Measurements from ENCODE around the gene GSC2. TPM values are rescaled to one million over a fixed set of nuclear protein-coding genes. Genes with fewer than 3 reads are reported as not detected.

The GSC2 gene
- total RNA-seq, 1 donor from 2014 or later = 0.07 TPM

DNA sequence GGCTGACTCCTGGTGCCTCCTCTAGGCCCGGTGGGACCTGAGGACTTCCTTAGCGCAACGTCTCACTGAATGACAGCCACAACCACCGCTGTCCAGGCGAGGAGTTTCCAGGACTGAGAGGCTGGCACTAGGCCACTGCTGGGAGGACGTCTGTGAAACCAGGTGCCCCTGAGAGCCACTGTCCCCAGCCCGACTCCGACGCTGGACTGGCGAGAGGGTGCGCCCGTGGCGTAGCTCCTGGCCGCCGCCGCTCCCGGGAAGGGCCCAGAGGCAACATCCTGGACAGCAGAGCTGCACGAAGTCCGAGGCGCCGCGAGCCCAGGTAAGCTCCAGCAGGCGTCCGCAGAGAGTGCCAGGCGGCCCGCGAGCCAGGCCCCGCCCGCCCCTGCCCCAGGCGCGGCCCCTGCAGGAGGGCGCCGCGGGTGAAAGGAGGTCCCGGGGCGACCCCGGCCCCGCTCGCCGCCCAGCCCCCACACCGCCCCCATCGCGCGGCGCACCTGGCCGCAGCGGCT lies 28.4 kb downstream of the GSC2 start:
- no peak for DNase-seq (ENCODE audit: low read depth, low spot score)

DNA sequence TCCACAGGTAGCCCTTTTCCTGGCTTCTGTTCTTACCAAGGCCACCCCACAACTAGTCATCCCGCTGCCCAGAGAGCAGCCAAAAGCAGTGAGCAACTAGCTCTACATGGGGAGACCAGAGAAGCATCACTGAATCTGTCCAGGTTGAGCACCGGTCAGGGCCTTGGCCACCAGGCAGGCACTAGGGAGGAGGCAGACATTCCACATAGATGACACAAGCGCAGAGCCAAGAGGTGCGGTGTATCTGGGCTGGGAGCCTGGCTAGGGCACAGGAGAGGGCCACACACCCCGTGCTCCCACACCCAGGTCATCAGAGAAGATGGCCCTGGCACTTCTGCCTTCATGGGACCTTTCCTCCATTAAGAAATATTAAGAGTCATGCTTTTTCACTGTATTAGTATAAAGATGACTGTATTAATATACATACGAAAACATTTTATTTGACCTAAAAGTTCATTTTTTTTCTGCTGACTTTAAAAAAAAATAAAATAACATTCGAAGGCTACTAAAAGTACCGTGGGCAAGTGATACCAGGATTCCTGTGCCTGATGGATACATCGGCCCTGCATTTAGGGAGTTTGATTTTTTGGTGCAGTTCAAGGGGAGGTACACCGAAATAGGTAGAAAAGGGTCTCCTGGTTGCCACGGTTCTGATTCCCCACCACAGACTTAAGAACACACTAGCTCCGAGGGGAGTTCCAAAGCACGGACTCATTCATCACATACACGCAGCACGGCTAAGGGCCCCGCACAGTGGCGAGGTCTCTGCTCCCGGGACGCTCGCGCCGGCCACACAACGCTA lies 29.1 kb downstream of the GSC2 start:
- DNase-seq (ENCODE audit: low read depth, low spot score) = no peak

DNA sequence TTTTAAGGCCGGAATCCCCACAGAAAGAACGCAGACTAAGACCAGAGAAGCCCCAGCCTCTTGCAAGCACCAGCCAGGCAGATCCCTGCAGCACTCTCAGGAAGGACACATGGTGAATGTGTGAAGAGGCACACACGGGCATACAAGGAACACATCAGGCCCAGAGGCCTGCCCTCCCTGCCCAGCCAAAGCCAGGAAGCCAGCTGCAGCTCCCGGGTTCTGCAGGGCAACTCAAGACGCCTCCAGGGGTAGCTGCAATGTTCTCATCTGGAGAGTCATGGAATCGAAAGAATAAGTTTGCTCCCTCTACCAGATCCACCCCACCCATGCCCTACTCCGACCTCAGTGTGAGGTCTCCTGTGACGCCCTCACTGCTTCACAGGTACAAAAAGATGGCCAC lies 30.1 kb downstream of the GSC2 start:
- DNase-seq (ENCODE audit: low read depth, low spot score) = no peak

DNA sequence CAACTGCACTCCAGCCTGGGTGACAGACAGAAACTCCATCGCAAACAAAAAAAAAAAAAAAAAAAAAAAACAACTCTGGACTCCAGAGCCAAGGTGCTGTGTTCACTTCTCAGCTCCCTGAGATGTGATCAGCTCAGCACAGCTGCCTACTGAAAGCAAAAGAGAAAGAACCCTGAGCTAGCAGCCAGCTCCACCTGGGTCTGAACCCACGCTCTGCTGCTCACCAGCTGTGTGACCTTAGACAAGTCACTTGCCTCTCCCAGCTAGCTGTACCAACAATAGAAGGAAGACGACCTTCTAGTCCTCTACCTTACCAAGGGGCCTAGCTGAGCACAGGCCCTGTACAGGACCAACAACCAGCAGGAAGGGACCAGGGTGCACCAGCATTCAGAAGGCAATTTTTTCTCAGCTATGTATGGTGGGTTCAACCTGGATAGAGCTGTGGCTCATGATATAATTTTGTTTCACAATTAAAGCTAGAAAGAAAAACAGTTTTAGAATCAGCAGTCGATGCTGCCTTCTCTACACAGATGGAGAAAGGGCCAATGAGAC lies 31.7 kb downstream of the GSC2 start:
- no peak for DNase-seq (ENCODE audit: low read depth, low spot score)

DNA sequence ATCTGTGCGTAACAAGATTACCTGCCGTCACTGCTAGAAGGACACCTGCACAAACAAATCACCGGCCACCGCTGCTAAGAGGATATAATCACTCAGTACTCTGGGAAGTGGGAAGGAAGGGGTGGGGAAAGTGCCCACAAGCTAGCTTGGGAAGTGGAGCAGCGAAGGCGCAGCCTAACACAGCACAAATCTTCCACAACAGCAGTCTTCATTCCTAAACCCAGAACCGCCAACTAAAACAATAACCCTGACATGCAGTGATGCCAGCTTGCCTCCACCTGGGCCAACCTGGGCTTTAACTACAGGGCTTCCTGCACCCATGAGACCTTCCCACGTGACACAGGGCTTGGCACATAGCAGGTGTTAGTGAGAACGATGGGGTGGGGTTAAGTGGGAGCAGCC lies 33.0 kb downstream of the GSC2 start:
- DNase-seq (ENCODE audit: low read depth, low spot score) = no peak

DNA sequence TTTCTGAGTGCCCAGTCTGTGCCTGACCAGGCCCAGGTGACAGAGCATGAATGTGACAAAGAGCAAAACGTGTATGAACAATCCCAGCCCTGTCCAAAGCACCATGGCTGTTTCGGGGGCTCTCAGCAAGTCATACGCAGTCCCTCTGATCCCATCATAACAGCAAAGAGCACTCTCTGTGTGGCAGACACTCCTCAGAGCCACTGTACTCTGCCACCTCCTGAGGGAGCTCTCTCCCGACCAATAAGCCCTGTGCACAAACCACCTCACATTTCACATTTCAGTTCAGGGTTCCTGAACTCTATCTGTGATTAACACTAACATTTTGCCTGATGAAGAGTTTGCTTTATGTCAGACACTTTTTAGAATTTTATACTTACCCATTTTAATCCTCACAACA lies 34.5 kb downstream of the GSC2 start:
- DNase-seq (ENCODE audit: low read depth, low spot score) = no peak

DNA sequence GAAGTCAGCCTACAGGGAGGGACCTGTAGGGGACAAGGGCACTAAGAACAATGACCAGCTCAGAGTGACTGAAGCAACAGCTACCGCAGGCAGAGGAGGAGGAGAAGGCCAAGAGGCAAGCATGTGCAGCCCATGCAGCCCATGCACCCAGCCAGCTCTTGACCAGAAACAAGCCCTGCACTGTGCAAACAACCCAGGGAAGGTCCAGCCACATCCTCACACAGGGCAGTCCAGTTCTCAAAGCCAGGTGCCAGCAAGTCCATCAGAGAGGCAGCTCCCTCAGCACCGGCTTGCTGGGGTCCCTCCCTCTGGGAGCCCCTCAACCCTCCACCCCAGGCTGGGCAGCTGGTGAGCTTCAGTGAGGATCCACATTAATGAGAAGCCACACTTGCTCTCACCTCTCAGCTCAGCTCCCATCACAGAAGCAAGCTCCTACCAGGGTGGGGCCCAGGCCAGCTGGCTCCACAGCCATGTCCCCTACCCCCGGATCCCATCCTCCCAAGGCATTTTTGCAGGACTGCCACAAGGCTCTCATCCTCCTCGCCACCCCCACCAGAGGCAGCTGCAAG lies 35.0 kb downstream of the GSC2 start:
- DNase-seq (ENCODE audit: low read depth, low spot score) = no peak

DNA sequence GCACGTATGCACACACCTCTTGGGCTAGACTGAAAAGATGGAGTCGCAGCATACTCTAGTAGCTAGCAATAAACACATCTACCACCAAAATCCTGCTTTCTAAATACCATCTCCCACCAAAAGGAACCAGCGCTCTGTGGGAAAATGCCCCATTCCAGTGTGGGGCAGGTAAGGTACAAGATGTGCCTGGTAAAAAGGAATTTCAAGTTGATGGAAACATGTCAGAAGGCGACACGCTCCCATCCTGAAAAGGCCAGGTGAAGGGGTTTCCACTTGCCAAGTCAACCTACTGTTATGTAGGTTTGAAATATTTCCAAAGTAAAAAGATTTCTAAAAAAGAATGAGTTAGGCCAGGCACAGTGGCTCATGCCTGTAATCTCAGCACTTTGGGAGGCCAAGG lies 36.7 kb downstream of the GSC2 start:
- DNase-seq (ENCODE audit: low read depth, low spot score) = no peak

DNA sequence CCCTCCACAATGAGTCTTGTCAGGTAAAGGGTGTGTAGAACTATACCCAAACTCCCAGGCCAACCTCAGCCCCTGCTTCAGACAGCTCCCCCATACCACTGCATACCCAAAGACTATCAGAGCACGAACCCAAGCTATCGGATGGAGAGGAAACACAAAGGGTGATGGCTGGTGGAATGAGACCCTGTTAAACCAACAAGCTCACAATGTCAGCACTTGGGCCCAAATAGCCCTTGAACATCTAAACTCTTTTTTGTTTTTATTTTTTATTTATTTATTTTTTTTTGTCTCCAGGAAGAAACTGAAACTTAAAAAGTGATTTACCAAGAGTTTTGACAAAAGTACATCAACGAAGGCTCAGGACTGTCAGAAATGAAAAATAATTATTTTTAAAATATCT lies 38.5 kb downstream of the GSC2 start:
- no peak for DNase-seq (ENCODE audit: low read depth, low spot score)

DNA sequence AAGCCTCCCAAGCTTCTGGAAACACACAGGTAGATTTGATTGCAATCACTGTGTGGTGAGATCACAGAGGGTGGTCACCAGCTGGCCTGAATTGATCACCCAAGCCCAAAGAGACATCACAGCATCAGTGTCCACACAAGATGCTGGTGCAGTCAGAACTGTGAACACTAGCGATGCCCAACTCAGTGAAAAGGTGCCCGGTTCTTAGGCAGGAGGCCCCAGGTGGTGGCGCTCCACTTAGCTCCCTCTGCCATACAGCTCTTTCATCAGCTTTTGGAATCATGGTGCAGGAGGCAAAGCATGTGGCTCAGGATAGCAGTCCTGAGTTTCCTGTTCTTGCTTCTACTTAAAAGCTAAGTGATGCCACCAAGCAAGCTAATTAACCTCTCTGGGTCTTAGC lies 39.0 kb downstream of the GSC2 start:
- no peak for DNase-seq (ENCODE audit: low read depth, low spot score)

DNA sequence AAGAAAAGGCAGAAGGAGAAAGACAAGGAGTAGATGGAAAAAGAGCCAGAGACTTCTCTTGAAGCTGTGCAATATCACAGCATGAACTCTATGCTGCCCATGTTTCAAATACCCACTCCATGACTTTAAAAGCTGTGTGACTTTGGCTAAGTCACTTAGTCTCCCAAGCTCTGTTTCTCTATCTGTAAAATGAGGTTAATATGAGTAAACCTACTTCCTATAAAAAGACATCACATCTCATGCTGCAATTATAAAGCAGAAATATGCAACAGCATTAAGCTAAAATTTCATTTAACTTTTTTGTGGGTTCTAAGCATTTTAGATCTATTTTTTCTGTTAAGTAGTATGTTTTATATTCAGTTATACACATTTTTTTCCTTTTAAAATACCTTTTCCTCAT lies 39.4 kb downstream of the GSC2 start:
- DNase-seq (ENCODE audit: low read depth, low spot score) = no peak

DNA sequence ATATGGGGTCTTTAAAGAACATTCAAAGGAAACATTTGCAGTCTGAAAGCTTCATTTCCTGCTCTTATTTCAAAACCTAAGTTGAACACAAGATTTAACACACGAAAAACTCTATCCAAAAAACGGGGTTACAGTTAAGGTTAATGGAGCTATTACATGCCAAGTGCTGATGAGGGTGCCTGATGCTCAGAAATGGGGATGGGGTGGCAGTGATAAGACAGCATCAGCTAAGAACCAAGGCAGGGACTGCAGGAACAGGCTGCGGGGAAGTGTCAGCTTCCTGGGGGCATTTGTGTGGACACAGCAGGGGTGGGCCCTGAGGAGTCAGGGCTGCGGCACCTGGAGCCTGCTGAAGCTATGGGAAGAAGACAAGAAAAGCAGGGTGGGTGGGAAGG lies 40.0 kb downstream of the GSC2 start:
- no peak for DNase-seq (ENCODE audit: low read depth, low spot score)

DNA sequence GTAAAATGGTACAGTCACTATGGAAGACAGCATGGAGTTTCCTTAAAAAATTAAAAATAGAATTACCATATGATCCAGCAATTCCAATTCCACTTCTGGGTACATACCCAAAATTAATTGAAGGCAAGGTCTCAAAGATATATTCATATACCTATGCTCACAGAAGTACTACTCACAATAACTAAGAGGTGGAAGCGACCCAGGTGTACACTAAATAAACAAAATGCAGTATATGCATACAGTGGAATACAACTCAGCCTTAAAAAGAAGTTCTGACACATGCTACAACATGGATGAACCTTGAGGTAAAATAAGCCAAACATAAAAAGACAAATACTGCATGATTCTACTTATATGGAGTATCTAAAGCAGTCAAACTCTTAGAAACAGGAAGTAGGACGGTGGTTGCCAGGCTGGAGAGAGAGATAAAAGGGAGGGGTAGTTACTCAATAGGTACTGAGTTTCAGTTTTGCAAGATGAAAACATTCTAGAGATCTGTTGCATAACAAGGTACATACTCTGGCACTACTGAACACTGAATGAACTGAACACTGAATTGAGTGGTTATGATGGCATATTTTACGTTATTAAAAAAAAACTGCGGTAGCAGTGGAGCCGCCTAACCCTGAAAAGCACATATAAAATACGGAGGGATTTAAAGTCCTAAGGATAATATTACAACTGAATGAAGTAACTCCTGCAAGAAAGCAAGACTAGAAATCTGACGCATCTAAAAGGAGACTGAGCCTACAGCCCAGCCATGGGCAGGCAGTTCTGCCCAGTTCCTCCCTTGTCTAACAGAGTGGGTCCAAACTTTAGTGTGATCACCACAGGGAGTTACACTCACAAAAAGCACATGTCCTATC lies 40.7 kb downstream of the GSC2 start:
- DNase-seq (ENCODE audit: low read depth, low spot score) = no peak

DNA sequence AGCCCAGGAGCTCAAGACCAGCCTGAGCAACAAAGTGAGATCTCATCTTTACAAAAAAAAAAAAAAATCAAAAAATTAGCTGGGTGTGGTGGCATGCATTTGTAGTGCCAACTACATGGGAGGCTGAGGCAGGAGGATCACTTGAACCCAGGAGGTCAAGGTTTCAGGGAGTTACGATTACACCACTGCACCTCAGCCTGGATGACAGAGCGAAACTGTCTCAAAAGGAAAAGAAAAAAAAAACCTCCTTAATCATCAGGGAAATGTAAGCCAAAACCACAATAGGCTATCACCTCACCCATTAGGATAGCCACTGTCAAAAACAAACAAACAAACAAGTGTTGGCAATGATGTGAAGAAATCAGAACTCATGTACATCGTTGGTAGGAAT lies 41.3 kb downstream of the GSC2 start:
- no peak for DNase-seq (ENCODE audit: low read depth, low spot score)

DNA sequence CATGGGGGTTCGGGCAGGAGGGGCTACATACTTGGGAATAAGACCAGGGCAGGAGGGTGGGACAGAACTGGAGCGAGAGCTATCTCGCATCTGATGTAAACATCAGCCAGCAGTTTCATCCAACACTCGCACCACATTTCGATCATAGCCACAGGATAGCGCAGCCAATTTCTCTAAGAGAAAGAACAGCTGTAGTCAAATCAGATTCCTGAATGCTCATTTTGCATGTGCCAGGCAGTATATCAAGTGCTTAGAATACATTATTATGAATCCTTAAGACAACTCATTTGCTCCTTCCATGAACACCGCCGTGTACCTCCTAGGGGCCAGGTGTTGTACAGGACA lies 42.4 kb downstream of the GSC2 start:
- DNase-seq (ENCODE audit: low read depth, low spot score) = no peak

DNA sequence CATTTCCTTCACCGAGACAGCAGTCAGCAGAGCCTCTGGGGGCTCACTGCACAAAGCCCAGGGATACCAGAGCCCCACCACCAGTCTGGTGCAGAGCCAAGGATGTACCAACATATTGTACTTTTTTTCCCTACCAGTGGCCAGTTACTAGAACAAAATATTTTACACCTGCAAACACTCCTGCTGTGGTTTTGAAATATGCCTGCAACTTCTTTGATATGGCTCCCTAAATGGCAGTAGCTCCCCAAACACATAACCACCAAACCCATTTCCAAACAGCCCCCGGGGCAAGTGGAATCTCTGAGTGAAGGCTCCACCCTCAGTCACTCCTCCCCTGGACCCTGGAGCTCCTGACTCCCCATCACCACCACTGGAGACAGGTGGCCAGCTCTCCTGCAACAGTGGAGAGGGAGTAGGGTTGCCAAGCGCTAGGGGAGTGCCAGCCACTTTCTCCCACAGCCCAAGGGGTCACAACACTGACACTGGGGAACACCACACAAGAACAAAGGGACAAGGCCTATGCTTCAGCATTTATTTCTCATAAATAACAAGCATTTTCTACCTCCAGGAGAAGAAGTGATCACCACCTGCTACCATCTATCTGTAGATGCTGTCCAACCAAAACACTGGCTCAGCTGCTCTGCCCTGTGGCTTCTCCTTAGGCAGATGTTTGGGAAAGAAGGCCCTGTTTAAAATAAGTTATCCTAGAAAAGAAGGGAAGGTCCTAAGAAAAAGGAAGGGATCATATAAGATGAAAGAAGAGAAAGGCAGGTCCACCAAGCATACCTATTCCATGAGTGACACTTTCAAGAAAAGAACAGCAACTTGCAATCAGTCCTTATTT lies 43.0 kb downstream of the GSC2 start:
- DNase-seq (ENCODE audit: low read depth, low spot score) = no peak

DNA sequence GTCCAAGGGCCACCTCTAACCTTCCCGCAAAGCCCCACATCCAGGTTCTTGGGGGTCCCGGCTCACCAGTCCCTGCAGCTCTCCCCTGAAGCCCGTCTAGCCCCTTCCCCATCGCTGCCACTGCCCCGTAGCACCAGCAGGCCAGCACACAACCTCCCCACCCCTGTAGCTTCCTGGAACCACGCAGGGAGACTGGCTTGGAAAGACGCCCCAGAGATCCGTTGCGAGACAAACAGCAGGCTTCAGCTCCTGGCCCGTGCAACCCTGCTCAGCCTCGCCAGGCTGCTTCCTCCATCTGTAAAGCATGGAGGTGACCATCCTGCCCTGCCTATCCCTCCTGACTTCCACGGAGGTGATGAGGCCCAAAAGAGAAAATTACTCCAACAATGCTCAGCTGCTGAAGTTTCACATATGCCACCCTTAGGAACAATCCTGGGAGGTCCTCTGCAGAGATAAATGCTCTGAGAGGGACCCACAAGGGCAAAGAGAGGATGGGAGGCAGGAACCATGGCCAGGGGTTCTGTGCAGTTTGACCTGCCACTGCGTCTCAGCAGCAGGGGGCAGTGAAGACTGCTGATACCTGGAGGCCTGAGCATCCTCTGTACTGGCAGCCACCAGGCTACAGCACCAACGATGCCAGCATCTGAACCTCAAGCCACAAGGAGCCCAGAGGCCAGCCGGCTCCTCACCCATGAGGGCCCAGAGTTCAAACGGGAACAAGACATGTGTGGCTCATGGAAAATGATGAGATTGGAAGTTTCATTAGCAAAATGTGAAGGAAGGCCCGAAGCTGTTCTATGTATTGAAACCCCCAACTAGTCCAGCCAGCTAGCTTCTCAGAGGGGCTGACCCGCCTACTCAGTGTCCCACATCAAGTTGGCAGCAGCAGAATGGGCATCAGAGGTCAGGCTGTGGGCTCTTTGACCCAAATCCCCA lies 44.0 kb downstream of the GSC2 start:
- no peak for DNase-seq (ENCODE audit: low read depth, low spot score)

DNA sequence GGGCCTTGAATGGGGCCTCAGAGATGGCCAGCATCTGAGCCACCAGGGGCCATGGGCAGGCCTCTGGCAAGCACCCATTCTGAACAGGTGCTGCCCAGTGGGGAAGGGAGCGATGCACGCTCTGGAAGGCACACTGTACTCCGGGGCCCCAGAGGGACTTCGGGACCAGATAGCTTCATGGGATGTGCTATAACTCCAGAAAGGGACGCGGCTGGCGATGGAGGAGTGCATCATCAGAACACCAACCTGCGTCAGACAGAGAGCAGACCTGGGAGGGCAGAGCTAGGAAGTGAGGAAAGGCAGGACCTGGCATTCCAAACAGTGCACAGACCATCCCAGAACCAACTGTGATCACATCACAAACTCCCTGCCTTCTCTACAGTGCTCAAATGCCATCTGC lies 44.6 kb downstream of the GSC2 start:
- no peak for DNase-seq (ENCODE audit: low read depth, low spot score)

DNA sequence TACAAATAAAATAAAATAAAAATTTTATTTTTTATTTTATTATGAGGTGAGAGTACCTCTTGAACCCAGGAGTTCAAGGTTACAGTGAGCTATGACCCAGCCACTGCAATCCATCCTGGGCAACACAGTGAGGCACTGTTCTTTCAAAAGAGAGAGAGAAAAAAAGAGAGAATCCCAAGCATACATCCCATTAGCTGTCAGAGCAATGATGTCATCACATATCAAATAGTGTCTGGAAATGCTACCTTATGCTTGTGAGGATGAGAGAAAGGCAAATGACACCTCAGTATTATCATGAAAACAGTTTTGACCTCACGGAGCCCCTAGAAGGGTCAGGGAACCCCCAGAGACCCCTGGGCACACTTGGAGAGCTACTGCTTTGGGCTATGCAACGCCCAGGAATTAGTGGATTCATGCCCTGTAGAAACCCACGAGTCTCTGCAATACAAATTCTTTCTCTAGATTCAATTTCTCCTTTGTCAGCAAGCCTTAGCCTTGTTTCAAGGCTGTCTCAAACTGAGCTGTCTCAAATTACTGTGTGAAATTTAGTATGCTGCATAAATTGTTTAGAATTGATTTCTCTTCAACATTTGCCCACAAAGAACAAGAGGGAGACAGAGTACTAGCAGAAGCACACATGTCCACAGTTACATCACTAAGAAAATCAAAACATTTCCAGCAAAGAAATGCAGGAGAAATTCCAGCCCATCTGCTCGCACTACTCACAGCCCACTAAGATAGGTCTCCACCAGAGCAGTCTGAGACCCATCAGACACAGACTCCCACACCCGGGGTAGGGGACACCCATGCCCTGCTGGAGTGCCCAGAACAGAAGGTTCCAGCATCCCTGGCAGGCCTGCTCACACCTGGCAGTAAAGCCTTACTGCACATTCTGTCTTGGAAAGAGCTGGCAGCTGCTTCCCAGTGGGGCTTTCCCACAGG lies 45.9 kb downstream of the GSC2 start:
- DNase-seq (ENCODE audit: low read depth, low spot score) = no peak
